WTC11 (cell line): ENCODE data around the gene PRKACG. TPM values are rescaled to one million over a fixed set of nuclear protein-coding genes. Genes with fewer than 3 reads are reported as not detected.

Experiments used
- ATAC-seq: fragments of 200-7000 bp; cut with Tn5 transposase; 2 replicates; pipeline ENCODE4 v1.10.0; 2021; ENCODE audit warnings: mild to moderate bottlenecking, moderate library complexity
- CTCF ChIA-PET: fragments of 300-600 bp; sonication (Branson Sonifier 250); formaldehyde crosslinking; loops from one replicate; lab custom pipeline; 2021; ENCODE audit warnings: antibody characterized with exemption; lab: Charles Lee
- POLR2A ChIA-PET: fragments of 350-600 bp; sonication (Branson Sonifier 250); formaldehyde crosslinking; loops from one replicate; lab custom pipeline; 2021; ENCODE audit warnings: antibody characterized with exemption; lab: Charles Lee
- DNase-seq: peaks from one replicate; pipeline ENCODE4 v3.0.0; 2021; ENCODE audit warnings: low spot score
- H3K27ac Mint-ChIP-seq: 2 replicates; pipeline ENCODE4 v1.8.0; 2021; ENCODE audit warnings: mixed read lengths
- H3K27me3 Mint-ChIP-seq: 2 replicates; pipeline ENCODE4 v1.8.0; 2021; ENCODE audit warnings: low read depth, mild to moderate bottlenecking, moderate library complexity, mixed read lengths
- H3K36me3 Mint-ChIP-seq: 2 replicates; pipeline ENCODE4 v1.8.0; 2021; ENCODE audit warnings: mixed read lengths
- H3K4me1 Mint-ChIP-seq: 2 replicates; pipeline ENCODE4 v1.8.0; 2022; ENCODE audit warnings: mixed read lengths
- H3K4me3 Mint-ChIP-seq: 2 replicates; pipeline ENCODE4 v1.8.0; 2021; ENCODE audit warnings: mild to moderate bottlenecking, moderate library complexity, mixed read lengths
- H3K9me3 Mint-ChIP-seq: 2 replicates; pipeline ENCODE4 v1.8.0; 2021; ENCODE audit warnings: mixed read lengths
- ELF4 ChIP-seq: sonication (generic); formaldehyde crosslinking; IDR thresholded peaks from 2 replicates; pipeline ENCODE4 v1.8.1; 2022; ENCODE audit warnings: low read depth, mild to moderate bottlenecking, moderate library complexity, missing genetic modification reagents
- EMX1 ChIP-seq: fragments of 250-450 bp; sonication (Bioruptor Pico); IDR thresholded peaks from 2 replicates; pipeline ENCODE4 v1.8.0; 2021; ENCODE audit warnings: mild to moderate bottlenecking
- HMGA2 ChIP-seq: fragments of 250-450 bp; sonication (Bioruptor Pico); IDR thresholded peaks from 2 replicates; pipeline ENCODE4 v1.4.0; 2021; ENCODE audit warnings: mild to moderate bottlenecking, moderate library complexity
- MYBL2 ChIP-seq: sonication (generic); formaldehyde crosslinking; IDR thresholded peaks from 2 replicates; pipeline ENCODE4 v1.8.1; 2023; ENCODE audit warnings: mild to moderate bottlenecking, moderate library complexity, missing genetic modification reagents
- NFATC4 ChIP-seq: fragments of 250-450 bp; sonication (Bioruptor Pico); IDR thresholded peaks from 2 replicates; pipeline ENCODE4 v1.9.0; 2021; ENCODE audit warnings: mild to moderate bottlenecking
- NR1H2 ChIP-seq: sonication (generic); formaldehyde crosslinking; IDR thresholded peaks from 2 replicates; pipeline ENCODE4 v1.9.0; 2021; ENCODE audit warnings: mild to moderate bottlenecking, moderate library complexity, missing genetic modification reagents
- OVOL2 ChIP-seq: fragments of 250-450 bp; sonication (Bioruptor Pico); IDR thresholded peaks from 2 replicates; pipeline ENCODE4 v1.9.0; 2021; ENCODE audit warnings: mild to moderate bottlenecking, borderline replicate concordance
- TCF7 ChIP-seq: sonication (generic); formaldehyde crosslinking; IDR thresholded peaks from 2 replicates; pipeline ENCODE4 v1.8.0; 2022; ENCODE audit warnings: mild to moderate bottlenecking, low read depth, missing genetic modification reagents, moderate library complexity
- TP53 ChIP-seq: sonication (generic); formaldehyde crosslinking; IDR thresholded peaks from 2 replicates; pipeline ENCODE4 v1.8.1; 2023; ENCODE audit warnings: mild to moderate bottlenecking, missing genetic modification reagents
- ZNF263 ChIP-seq: sonication (generic); formaldehyde crosslinking; IDR thresholded peaks from 2 replicates; pipeline ENCODE4 v1.8.1; 2022; ENCODE audit warnings: low read depth, mild to moderate bottlenecking, moderate library complexity, missing genetic modification reagents
- ZNF423 ChIP-seq: fragments of 250-450 bp; sonication (Bioruptor Pico); IDR thresholded peaks from 2 replicates; pipeline ENCODE4 v2.1.2; 2022; ENCODE audit warnings: mild to moderate bottlenecking, moderate library complexity
- total RNA-seq: library from RNA; stranded (reverse); gene quantifications from 3 replicates; pipeline ENCODE4 v1.2.3, GENCODE V29; 2021
- TF ChIP-seq, protein P1 (sequence below): sonication (generic); formaldehyde crosslinking; IDR thresholded peaks from 2 replicates; pipeline ENCODE4 v1.8.0; 2023; ENCODE audit warnings: missing genetic modification reagents, mild to moderate bottlenecking, borderline replicate concordance
- TF ChIP-seq, protein P2 (sequence below): sonication (generic); formaldehyde crosslinking; IDR thresholded peaks from 2 replicates; pipeline ENCODE4 v1.8.1; 2023; ENCODE audit warnings: mild to moderate bottlenecking, missing genetic modification reagents
- TF ChIP-seq, protein P3 (sequence below): sonication (generic); formaldehyde crosslinking; IDR thresholded peaks from 2 replicates; pipeline ENCODE4 v1.8.0; 2023; ENCODE audit warnings: mild to moderate bottlenecking, missing genetic modification reagents
- TF ChIP-seq, protein P4 (sequence below): sonication (generic); formaldehyde crosslinking; IDR thresholded peaks from 2 replicates; pipeline ENCODE4 v1.8.1; 2022; ENCODE audit warnings: missing genetic modification reagents, borderline replicate concordance
- TF ChIP-seq, protein P5 (sequence below): sonication (generic); formaldehyde crosslinking; IDR thresholded peaks from 2 replicates; pipeline ENCODE4 v1.8.0; 2022; ENCODE audit warnings: mild to moderate bottlenecking, missing genetic modification reagents
- TF ChIP-seq, protein P6 (sequence below): fragments of 200-600 bp; IDR thresholded peaks from 2 replicates; pipeline ENCODE4 v1.8.0; 2022; ENCODE audit warnings: antibody characterized with exemption
- TF ChIP-seq, protein P7 (sequence below): fragments of 250-450 bp; sonication (Bioruptor Pico); IDR thresholded peaks from 2 replicates; pipeline ENCODE4 v2.1.2; 2022; ENCODE audit warnings: mild to moderate bottlenecking, moderate library complexity

Gene PRKACG
- total RNA-seq, 1 experiment from 2014 or later, result not detected

DNA sequence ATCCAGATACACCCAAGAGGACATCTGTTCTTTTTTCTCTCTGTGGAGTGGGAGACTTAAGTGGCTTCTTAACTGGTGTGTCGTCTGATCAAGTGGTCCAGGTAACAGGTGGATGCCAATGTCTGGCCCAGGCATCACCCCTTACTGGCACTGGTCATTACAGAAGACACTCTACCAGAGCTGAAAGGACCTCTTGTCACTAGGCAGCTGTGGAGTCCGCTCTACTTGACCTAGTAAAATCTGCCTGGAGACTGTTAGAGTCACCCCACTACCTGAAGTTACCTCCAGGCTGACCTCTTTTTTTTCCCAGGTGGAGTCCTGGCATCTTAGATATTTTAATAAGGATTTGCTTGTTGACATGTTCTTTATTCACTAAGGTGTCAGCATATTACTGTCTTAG is 44.2 kb upstream of the PRKACG start:
- TF ChIP-seq NFATC4 (CRISPR knock-in tag) (no peak), MYBL2 (CRISPR knock-in tag) (no peak), HMGA2 (CRISPR knock-in tag) (no peak), NR1H2 (CRISPR knock-in tag) (no peak), EMX1 (CRISPR knock-in tag) (no peak), ZNF263 (no peak), TCF7 (CRISPR knock-in tag) (no peak), ZNF423 (no peak), TP53 (CRISPR knock-in tag) (no peak), ELF4 (CRISPR knock-in tag) (no peak), OVOL2 (CRISPR knock-in tag) (no peak)
- TF ChIP-seq, protein P1, sequence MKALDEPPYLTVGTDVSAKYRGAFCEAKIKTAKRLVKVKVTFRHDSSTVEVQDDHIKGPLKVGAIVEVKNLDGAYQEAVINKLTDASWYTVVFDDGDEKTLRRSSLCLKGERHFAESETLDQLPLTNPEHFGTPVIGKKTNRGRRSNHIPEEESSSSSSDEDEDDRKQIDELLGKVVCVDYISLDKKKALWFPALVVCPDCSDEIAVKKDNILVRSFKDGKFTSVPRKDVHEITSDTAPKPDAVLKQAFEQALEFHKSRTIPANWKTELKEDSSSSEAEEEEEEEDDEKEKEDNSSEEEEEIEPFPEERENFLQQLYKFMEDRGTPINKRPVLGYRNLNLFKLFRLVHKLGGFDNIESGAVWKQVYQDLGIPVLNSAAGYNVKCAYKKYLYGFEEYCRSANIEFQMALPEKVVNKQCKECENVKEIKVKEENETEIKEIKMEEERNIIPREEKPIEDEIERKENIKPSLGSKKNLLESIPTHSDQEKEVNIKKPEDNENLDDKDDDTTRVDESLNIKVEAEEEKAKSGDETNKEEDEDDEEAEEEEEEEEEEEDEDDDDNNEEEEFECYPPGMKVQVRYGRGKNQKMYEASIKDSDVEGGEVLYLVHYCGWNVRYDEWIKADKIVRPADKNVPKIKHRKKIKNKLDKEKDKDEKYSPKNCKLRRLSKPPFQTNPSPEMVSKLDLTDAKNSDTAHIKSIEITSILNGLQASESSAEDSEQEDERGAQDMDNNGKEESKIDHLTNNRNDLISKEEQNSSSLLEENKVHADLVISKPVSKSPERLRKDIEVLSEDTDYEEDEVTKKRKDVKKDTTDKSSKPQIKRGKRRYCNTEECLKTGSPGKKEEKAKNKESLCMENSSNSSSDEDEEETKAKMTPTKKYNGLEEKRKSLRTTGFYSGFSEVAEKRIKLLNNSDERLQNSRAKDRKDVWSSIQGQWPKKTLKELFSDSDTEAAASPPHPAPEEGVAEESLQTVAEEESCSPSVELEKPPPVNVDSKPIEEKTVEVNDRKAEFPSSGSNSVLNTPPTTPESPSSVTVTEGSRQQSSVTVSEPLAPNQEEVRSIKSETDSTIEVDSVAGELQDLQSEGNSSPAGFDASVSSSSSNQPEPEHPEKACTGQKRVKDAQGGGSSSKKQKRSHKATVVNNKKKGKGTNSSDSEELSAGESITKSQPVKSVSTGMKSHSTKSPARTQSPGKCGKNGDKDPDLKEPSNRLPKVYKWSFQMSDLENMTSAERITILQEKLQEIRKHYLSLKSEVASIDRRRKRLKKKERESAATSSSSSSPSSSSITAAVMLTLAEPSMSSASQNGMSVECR (CRISPR knock-in tag), result no peak
- TF ChIP-seq, protein P2, sequence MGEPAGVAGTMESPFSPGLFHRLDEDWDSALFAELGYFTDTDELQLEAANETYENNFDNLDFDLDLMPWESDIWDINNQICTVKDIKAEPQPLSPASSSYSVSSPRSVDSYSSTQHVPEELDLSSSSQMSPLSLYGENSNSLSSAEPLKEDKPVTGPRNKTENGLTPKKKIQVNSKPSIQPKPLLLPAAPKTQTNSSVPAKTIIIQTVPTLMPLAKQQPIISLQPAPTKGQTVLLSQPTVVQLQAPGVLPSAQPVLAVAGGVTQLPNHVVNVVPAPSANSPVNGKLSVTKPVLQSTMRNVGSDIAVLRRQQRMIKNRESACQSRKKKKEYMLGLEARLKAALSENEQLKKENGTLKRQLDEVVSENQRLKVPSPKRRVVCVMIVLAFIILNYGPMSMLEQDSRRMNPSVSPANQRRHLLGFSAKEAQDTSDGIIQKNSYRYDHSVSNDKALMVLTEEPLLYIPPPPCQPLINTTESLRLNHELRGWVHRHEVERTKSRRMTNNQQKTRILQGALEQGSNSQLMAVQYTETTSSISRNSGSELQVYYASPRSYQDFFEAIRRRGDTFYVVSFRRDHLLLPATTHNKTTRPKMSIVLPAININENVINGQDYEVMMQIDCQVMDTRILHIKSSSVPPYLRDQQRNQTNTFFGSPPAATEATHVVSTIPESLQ (CRISPR knock-in tag), result no peak
- TF ChIP-seq, protein P3, sequence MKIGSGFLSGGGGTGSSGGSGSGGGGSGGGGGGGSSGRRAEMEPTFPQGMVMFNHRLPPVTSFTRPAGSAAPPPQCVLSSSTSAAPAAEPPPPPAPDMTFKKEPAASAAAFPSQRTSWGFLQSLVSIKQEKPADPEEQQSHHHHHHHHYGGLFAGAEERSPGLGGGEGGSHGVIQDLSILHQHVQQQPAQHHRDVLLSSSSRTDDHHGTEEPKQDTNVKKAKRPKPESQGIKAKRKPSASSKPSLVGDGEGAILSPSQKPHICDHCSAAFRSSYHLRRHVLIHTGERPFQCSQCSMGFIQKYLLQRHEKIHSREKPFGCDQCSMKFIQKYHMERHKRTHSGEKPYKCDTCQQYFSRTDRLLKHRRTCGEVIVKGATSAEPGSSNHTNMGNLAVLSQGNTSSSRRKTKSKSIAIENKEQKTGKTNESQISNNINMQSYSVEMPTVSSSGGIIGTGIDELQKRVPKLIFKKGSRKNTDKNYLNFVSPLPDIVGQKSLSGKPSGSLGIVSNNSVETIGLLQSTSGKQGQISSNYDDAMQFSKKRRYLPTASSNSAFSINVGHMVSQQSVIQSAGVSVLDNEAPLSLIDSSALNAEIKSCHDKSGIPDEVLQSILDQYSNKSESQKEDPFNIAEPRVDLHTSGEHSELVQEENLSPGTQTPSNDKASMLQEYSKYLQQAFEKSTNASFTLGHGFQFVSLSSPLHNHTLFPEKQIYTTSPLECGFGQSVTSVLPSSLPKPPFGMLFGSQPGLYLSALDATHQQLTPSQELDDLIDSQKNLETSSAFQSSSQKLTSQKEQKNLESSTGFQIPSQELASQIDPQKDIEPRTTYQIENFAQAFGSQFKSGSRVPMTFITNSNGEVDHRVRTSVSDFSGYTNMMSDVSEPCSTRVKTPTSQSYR (CRISPR knock-in tag), result no peak
- TF ChIP-seq, protein P4, sequence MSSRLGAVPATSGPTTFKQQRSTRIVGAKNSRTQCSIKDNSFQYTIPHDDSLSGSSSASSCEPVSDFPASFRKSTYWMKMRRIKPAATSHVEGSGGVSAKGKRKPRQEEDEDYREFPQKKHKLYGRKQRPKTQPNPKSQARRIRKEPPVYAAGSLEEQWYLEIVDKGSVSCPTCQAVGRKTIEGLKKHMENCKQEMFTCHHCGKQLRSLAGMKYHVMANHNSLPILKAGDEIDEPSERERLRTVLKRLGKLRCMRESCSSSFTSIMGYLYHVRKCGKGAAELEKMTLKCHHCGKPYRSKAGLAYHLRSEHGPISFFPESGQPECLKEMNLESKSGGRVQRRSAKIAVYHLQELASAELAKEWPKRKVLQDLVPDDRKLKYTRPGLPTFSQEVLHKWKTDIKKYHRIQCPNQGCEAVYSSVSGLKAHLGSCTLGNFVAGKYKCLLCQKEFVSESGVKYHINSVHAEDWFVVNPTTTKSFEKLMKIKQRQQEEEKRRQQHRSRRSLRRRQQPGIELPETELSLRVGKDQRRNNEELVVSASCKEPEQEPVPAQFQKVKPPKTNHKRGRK (CRISPR knock-in tag), result no peak
- TF ChIP-seq, protein P5, sequence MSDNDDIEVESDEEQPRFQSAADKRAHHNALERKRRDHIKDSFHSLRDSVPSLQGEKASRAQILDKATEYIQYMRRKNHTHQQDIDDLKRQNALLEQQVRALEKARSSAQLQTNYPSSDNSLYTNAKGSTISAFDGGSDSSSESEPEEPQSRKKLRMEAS (CRISPR knock-in tag), result no peak
- TF ChIP-seq, protein P6, sequence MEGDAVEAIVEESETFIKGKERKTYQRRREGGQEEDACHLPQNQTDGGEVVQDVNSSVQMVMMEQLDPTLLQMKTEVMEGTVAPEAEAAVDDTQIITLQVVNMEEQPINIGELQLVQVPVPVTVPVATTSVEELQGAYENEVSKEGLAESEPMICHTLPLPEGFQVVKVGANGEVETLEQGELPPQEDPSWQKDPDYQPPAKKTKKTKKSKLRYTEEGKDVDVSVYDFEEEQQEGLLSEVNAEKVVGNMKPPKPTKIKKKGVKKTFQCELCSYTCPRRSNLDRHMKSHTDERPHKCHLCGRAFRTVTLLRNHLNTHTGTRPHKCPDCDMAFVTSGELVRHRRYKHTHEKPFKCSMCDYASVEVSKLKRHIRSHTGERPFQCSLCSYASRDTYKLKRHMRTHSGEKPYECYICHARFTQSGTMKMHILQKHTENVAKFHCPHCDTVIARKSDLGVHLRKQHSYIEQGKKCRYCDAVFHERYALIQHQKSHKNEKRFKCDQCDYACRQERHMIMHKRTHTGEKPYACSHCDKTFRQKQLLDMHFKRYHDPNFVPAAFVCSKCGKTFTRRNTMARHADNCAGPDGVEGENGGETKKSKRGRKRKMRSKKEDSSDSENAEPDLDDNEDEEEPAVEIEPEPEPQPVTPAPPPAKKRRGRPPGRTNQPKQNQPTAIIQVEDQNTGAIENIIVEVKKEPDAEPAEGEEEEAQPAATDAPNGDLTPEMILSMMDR, result no peak
- TF ChIP-seq, protein P7, sequence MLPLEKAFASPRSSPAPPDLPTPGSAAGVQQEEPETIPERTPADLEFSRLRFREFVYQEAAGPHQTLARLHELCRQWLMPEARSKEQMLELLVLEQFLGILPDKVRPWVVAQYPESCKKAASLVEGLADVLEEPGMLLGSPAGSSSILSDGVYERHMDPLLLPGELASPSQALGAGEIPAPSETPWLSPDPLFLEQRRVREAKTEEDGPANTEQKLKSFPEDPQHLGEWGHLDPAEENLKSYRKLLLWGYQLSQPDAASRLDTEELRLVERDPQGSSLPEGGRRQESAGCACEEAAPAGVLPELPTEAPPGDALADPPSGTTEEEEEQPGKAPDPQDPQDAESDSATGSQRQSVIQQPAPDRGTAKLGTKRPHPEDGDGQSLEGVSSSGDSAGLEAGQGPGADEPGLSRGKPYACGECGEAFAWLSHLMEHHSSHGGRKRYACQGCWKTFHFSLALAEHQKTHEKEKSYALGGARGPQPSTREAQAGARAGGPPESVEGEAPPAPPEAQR (CRISPR knock-in tag), result no peak
- Mint-ChIP-seq H3K9me3 (no peaks in the 10 kb centered on the region), H3K27me3 (no peaks in the 10 kb centered on the region), H3K36me3 (peaks cover 36% of the 10 kb centered on the region), H3K27ac (no peak overlapping the region; the same call in 1 of the 2 replicates), H3K4me3 (no peak overlapping the region), H3K4me1 (peaks cover 17% of the 10 kb centered on the region)
- DNase-seq, result no peak
- ChIA-PET CTCF (interaction anchor here (0.9 to 1.1 kb wide), 2 partner anchors 100 to 135 kb away, joined by 3 read pairs; no protein-coding TSS in a partner anchor), POLR2A (no interaction called here)
- ATAC-seq, result no peak
